Measurements from ENCODE around the gene PPP1R3F.

PPP1R3F gene

DNA sequence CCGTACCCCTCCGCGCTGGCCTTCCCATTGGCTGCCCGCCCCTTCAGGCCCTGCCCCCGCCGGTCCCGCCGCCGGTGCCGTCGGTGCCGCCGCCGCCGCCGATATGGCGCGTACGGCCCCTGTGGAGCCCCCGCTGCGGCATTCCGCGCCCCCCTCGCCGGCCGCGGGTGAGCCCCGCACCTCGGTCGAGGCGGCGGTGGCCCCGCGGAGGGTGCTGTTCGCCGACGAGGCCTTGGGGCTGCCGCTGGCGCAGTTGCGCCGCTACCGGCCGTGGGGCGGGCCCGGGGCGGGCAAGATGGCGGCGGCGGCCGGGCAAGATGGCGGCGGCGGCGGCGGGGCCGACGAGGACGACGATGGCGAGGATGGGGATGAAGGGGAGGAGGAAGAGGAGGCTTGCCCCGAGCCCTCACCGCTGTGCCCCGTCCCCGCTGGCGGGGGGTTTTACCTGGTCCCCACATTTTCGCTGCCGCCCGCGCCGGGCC, at the start of gene PPP1R3F:
TSS of gene PPP1R3F (plus strand) at position 27 of the 482 bp plus-strand sequence. CDS start at position 104, 77 bp downstream.
- in situ Hi-C loops (cut with HindIII; ENCODE audit: low sequenced_read_pairs) = no loop called here

DNA sequence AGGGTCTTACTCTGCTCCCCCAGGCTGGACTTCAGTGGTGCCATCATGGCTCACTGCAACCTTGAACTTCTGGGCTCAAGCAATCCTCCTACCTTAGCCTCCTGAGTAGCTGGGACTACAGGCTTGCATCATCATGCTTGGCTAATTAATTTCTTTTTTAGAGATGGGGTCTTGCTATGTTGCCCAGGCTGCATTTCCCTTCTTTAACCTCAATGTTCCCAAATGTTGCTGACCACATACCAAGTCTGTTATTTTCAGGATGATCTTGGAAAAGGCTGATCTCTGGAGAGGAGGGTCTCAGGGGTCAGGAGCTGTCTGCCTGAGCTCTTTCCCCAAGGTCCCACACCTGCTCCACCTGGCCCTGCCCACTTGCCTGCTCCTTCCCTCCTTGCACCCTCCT, 49.5 kb upstream of the PPP1R3F start:
- in situ Hi-C loops (cut with HindIII; ENCODE audit: low sequenced_read_pairs) = no loop called here

GRCh38 chrX:49221868-49222267, 47.7 kb upstream of the PPP1R3F start:
- in situ Hi-C loops (cut with HindIII; ENCODE audit: low sequenced_read_pairs) = no loop called here

DNA sequence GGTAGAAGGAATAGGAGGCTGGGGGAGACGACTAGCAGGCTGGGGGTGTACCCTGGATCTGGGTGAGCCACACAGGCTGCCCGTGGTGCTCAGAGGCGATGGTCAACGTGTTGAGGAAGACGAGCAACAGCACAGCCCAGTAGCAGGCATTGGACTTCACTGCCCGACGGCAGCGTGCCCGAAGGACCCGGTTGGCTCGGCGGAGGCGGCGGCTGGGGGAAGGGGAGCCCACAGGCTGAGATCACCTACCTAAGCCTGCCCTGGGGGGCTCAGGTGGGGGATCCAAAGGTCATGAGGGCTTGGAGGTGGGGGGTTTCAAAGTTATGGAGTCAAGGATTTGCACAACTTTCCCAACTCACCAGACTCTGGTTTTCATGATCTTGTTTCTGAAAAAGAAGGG, 43.7 kb upstream of the PPP1R3F start:
- in situ Hi-C loops (cut with HindIII; ENCODE audit: low sequenced_read_pairs) = no loop called here

- in situ Hi-C loops (cut with HindIII; ENCODE audit: low sequenced_read_pairs) = no loop called here
Measured at GRCh38 chrX:49226946-49227345, 42.6 kb upstream of the PPP1R3F start.

- in situ Hi-C loops (cut with HindIII; ENCODE audit: low sequenced_read_pairs) = no loop called here
Measured at GRCh38 chrX:49227726-49228125, 41.9 kb upstream of the PPP1R3F start.

- in situ Hi-C loops (cut with HindIII; ENCODE audit: low sequenced_read_pairs) = no loop called here
Measured at GRCh38 chrX:49228185-49228584, 41.4 kb upstream of the PPP1R3F start.

DNA sequence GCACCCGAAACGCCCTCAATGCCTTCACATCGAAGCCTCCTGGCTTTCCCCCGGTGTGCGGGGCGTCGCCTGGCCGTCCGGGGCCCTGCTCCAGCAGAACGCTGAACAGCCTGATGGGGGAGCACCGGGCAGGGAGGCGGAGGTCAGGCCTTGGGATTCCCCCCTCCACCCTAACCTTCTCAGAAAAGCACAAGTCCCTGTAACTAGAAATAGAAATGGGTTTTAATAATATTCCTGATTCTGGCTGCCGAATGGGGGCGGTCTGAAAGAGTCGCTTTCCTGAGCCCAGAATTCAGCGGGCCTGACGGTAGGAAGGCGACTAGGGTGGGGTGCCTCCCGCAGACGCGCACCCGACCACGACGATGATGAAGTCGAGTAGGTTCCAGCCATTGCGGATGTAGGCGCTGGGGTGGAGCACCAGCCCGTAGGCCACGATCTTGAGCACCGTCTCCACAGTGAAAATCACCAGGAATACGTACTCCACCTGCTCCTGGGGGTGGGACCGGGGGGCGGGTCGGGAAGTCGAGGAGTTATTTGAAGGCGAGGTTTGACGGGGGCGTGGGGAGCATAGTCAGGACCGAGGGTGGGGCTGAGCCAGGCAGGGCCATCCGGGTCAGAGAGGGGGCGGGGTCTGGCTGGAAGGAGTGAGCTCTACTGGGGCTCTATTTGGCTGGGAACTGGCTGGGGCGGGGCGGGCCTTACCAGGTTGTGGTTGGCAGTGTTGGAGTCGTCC, 38.9 kb upstream of the PPP1R3F start:
- in situ Hi-C loops (cut with HindIII; ENCODE audit: low sequenced_read_pairs) = no loop called here

- in situ Hi-C loops (cut with HindIII; ENCODE audit: low sequenced_read_pairs) = no loop called here
Measured at GRCh38 chrX:49231333-49232000, 38.1 kb upstream of the PPP1R3F start.

DNA sequence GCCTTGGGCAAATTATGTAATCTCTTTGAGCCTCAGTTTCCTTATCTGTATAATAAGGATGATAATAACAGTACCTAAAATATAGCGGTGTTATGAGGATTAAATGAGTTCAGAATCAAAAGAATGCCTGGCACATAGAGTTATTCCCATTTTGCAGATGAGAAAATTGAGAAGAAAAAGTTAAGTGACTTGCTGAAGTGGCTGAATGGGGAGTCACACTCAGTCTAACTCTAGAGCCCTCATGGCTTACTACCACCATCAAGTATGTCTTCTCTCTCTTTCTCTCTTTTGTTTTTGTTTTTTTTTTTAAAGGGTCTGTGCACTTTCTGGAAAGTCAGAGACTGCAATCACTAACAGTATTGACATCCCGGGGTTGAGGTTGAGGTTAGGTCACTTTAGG, 37.1 kb upstream of the PPP1R3F start:
- in situ Hi-C loops (cut with HindIII; ENCODE audit: low sequenced_read_pairs) = no loop called here

GRCh38 chrX:49233176-49233575, 36.4 kb upstream of the PPP1R3F start, which contains the start of gene CACNA1F:
TSS of gene CACNA1F (minus strand) at chrX:49233340. CDS start at chrX:49233309, 31 bp downstream.
- in situ Hi-C loops (cut with HindIII; ENCODE audit: low sequenced_read_pairs) = no loop called here

- in situ Hi-C loops (cut with HindIII; ENCODE audit: low sequenced_read_pairs) = no loop called here
Measured at GRCh38 chrX:49233887-49234555, 35.6 kb upstream of the PPP1R3F start.

DNA sequence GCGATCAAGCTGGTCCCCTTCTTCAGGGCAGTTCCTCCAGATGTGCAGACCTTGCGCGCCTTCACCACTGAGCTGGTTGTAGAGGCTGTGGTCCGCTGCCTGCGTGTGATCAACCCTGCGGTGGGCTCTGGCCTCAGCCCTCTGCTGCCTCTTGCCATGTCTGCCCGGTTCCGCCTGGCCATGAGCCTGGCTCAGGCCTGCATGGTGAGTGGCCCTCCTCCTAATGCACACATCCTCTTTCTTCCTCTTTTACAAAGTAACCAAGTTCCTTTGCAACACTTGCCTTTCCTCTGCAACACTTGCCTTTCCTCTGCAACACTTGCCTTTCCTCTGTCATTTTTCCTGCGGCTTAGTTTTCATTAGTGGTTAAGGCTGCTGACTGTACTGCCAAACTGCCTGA, 32.5 kb upstream of the PPP1R3F start:
- in situ Hi-C loops (cut with HindIII; ENCODE audit: low sequenced_read_pairs) = no loop called here

DNA sequence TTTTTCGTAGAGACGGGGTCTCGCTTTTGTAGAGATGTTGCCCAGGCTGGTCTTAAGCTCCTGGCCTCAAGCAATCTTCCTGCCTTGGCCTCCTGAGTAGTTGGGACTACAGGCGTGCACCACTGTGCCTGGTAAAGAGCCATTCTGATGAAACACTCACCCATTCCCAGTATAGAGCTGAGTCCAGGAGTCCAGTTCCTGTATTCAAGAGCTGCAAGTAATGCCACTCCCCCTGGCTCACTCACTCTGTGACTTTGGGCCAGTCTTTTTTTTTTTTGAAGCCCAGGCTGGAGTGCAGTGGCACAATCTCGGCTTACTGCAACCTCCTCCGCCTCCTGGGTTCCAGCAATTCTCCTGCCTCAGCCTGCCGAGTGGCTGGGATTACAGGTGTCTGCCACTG, 30.9 kb upstream of the PPP1R3F start:
- in situ Hi-C loops (cut with HindIII; ENCODE audit: low sequenced_read_pairs) = no loop called here

DNA sequence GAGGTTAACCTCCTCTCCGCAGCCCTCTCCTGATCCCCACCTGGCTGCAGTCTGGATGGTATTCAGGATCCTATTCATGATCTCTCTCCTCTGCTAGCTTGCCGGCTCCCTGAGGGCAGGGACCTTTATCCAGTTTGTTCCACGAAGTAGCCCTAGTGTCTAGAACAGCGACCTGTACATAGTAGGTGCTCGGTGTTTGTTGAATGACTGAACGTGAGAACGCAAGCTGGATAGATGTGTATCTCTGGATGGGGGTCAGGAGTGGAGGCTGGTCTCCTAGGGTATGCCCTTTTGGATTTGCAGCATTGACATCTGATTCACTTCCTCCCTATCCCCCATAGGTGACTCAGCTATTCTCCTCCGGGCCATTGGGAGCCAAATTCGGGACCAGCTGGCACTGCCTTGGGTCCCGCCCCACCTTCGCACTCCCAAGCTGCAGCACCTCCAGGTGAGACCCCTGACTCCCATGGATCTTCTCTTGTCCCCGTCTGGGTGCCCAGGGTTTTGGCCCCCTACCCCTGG, 27.0 kb upstream of the PPP1R3F start:
- in situ Hi-C loops (cut with HindIII; ENCODE audit: low sequenced_read_pairs) = no loop called here

GRCh38 chrX:49243166-49243565, 26.4 kb upstream of the PPP1R3F start:
- in situ Hi-C loops (cut with HindIII; ENCODE audit: low sequenced_read_pairs) = no loop called here

- in situ Hi-C loops (cut with HindIII; ENCODE audit: low sequenced_read_pairs) = no loop called here
Measured at GRCh38 chrX:49244207-49244606, 25.4 kb upstream of the PPP1R3F start.

DNA sequence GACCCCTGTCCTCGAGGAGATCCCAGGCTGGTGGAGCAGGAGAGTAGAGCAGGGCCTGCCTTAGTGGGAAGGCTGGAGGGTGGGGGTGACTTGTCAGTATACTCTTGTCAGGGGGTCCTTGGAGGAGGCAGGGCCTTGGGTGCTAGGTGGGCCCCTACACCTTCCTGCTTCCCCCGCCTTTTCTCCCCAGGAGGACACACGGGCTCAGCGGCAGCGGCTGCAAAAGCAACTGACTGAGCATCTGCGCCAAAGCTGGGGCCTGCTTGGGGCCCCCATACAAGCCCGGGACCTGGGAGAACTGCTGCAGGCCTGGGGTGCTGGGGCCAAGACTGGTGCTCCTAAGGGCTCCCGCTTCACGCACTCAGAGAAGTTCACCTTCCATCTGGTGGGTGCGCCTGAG, 23.1 kb upstream of the PPP1R3F start:
- in situ Hi-C loops (cut with HindIII; ENCODE audit: low sequenced_read_pairs) = no loop called here

- in situ Hi-C loops (cut with HindIII; ENCODE audit: low sequenced_read_pairs) = no loop called here
Measured at GRCh38 chrX:49247346-49247745, 22.2 kb upstream of the PPP1R3F start.

DNA sequence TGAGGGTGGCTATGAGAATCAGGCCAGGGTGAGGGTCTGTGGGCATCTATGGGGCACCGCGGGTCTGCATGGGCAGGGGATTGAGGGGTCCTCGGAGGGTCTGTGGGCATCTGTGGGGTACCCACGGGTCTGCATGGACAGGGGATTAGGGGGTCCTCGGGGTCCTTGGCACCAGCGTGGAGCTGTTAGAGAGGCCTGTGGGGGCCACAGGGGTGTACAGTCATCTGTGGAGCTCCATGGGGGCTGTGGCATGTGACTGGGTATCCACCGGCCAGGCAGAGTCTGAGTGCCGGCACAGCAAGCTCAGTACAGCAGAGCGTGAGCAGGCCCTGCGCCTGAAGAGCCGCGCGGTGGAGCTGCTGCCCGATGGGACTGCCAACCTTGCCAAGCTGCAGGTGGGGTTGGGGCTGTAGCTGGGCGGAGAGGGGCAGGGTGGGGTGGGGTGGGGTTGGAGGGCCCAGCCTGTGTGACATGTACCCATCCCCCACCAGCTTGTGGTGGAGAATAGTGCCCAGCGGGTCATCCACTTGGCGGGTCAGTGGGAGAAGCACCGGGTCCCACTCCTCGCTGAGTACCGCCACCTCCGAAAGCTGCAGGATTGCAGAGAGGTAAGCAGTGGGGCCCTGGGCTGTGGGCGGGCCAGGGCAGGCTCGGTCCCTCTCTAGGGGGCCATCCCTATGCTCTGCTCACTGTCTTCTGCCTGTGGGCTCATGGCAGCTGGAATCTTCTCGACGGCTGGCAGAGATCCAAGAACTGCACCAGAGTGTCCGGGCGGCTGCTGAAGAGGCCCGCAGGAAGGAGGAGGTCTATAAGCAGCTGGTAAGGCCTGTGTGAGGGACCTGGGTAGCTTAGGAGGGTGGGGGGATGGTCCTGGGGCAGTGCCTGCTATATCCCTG, 21.4 kb upstream of the PPP1R3F start:
- in situ Hi-C loops (cut with HindIII; ENCODE audit: low sequenced_read_pairs) = no loop called here

Measured in DLD1 (cell line).